Pons (tissue), 1 donor: ENCODE data around the gene PRMT1.
"Not testable (repeated sequence)": the region's sequence is repeated elsewhere in the genome, so short reads cannot be mapped to it uniquely, and the experiment has no call there.

Experiments used
- DNase-seq: peaks from one replicate; pipeline ENCODE4 v3.0.0-alpha.2; 2016; ENCODE audit warnings: low spot score

Gene PRMT1

GRCh38 chr19:49719420-49719819, 42.3 kb downstream of the PRMT1 start:
- not testable (repeated sequence) for DNase-seq

GRCh38 chr19:49727217-49728030, 50.4 kb downstream of the PRMT1 start:
- DNase-seq: no peak

DNA sequence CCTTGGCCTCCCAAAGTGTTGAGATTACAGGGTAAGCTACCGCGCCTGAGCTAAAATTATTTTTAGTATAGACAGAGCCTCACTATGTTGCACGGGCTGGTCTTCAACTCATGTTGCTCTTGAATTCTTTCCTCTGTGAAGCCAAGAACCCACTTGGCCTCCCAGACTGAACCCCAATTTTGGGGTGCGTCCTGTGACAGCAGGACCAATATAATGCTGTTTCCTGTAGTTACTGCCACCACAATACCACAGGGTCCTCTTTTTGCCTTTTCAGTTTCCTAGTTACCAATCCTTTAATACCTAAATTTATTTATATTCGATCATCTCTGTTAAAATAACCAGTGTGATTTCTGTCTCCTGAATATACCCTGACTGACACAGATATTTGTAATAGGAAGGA, 53.1 kb downstream of the PRMT1 start:
- DNase-seq: no peak
